GM12873 (cell line): ENCODE measurements around the gene CDX4.

Source experiments
- TF ChIP-seq, protein P1 (sequence below): IDR thresholded peaks from 2 replicates; pipeline ENCODE4 v1.5.1; 2012; ENCODE audit warnings: low read depth, mild to moderate bottlenecking, moderate library complexity, low read length, control low read depth; ENCODE audit not compliant: insufficient read depth; ENCODE audit errors: missing control alignments

The CDX4 gene, protein sequence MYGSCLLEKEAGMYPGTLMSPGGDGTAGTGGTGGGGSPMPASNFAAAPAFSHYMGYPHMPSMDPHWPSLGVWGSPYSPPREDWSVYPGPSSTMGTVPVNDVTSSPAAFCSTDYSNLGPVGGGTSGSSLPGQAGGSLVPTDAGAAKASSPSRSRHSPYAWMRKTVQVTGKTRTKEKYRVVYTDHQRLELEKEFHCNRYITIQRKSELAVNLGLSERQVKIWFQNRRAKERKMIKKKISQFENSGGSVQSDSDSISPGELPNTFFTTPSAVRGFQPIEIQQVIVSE

DNA sequence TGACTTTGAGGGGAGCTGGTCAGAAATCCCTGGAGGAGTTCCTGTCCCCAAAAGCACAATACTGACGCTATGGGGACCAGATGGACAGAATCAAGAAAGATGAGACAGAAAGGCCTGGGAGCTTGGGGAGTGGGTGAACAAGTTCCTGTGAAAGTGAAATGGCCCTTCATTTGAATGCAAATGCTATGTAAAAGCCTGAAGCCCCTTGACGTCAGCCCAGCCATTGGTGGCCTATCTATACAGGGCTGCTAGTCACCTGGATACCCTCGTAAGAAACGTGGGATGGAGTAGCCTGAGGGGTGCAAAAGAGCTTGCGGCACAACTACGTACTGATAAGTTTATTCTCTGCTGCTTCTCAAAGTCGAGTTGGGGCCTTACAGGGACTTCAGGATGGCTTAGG, at the start of gene CDX4:
Gene CDX4 (plus strand): TSS at position 223 of the 400 bp plus-strand sequence. CDS start 201 bp downstream, outside the sequence.
- TF ChIP-seq, protein P1, sequence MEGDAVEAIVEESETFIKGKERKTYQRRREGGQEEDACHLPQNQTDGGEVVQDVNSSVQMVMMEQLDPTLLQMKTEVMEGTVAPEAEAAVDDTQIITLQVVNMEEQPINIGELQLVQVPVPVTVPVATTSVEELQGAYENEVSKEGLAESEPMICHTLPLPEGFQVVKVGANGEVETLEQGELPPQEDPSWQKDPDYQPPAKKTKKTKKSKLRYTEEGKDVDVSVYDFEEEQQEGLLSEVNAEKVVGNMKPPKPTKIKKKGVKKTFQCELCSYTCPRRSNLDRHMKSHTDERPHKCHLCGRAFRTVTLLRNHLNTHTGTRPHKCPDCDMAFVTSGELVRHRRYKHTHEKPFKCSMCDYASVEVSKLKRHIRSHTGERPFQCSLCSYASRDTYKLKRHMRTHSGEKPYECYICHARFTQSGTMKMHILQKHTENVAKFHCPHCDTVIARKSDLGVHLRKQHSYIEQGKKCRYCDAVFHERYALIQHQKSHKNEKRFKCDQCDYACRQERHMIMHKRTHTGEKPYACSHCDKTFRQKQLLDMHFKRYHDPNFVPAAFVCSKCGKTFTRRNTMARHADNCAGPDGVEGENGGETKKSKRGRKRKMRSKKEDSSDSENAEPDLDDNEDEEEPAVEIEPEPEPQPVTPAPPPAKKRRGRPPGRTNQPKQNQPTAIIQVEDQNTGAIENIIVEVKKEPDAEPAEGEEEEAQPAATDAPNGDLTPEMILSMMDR: no peak

DNA sequence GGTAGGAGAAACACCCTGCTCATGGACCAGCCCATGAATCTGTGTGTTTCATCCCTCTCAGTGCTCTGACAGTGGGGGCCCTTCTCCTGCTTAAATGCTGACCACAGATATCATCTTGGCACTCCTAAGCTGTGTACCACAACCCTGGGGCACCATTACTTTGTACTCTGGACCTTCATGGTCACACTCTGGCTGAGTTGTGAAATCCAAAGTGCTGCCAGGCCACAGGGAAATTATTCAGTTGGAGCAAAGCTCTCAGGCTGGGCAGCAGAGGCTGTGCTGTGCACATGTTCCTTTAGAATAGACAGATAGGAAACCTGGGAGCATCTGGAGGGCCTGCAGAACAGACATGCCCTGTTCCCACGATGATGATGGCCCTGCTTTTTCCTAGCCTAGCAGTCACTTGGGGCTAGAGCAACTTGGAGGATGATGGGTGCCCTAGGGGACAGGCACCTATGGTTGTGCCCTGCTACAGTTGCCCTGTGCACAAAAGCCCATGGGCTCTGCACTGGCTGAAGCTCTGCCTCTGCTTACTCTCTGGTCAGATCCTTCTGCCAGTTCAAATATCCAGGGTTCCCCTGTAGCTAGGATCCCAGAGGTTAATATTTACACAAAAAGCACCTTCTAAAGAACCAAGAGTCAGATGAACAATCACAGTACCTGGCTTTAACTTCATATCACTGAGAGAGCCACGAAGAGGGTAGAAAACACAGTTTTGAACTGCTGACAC, 48.5 kb upstream of the CDX4 start:
- TF ChIP-seq, protein P1: no peak

DNA sequence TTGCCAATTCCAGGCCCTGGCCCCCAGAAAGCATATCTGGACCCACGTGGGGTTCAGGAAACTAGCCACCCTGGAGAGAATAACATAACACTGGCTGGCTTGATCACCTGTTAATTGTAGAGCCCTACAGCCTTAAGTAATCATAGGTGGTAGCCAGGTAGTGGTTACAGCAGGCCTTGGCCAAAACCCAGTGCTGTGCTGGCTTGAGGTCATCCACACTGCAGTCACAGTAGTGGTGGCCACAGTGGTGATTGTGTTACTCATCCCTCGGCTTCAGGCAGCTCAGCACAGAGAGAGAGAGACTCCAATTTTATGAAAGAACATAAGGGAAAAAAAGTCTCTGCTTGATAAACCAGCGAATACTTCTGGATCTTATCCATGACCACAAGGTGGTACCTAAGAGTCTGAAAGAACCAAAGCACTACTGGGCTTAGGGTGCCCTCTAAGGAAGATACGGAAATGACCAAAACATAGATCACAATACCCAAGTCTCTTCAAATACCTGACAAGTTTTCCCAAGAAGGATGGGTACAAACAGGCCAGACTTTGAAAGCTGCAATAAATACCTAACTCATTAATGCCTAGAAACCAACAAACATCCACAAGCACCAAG, 46.6 kb upstream of the CDX4 start:
- TF ChIP-seq, protein P1: no peak

DNA sequence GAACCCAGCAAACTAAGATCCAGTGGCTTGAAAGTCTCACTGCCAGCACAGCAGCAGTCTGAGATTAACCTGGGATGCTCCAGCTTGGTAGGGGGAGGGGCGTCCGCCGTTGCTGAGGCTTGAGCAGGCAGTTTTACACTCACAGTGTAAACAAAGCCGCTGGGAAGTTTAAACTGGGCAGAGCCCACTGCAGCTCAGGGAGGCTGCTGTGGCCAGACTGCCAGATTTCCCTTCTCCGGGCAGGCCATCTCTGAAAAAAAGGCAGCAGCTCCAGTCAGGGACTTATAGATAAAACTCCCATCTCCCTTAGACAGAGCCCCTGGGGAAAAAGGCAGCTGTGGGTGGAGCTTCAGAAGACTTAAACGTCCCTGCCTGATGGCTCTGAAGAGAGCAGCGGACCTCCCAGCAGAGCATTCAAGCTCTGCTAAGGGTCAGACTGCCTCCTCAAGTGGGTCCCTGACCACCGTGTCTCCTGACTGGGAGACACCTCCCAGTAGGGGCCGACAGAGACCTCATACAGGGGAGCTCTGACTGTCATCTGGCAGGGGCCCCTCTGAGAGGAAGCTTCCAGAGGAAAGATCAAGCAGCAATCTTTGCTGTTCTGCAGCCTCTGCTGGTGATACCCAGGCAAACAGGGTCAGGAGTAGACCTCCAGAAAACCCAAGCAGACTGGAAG, 45.1 kb upstream of the CDX4 start:
- TF ChIP-seq, protein P1: no peak

DNA sequence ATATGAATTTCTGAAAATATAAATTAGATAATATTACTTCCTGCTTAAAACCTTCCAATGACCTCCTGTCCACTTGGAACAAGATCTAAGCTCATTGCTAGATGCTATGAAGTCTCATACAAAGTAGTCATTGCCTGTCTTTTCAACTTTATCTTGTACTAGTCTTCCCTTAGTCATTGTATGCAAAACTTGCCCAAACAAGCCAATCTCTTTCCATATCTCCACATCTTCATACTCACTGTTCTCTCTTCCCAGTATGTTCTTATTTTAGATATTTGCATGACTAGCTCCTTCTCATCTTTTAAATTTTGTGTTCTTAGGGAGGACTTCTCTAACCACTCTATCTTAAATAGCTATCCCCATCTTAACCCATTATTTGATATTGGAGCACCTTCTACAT, 33.9 kb upstream of the CDX4 start:
- TF ChIP-seq, protein P1: no peak

DNA sequence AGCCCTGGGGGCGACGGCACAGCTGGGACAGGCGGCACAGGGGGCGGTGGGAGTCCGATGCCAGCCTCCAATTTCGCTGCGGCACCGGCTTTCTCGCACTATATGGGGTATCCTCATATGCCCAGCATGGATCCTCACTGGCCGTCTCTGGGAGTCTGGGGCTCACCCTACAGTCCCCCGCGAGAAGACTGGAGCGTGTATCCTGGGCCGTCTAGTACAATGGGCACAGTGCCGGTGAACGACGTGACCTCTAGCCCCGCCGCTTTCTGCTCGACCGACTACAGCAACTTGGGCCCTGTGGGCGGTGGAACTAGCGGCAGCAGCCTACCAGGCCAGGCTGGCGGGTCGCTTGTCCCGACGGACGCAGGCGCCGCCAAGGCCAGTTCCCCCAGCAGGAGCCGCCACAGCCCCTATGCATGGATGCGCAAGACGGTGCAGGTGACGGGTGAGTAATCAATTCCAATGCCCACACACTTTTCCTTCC, 500 bp downstream of the CDX4 start:
- TF ChIP-seq, protein P1: no peak

DNA sequence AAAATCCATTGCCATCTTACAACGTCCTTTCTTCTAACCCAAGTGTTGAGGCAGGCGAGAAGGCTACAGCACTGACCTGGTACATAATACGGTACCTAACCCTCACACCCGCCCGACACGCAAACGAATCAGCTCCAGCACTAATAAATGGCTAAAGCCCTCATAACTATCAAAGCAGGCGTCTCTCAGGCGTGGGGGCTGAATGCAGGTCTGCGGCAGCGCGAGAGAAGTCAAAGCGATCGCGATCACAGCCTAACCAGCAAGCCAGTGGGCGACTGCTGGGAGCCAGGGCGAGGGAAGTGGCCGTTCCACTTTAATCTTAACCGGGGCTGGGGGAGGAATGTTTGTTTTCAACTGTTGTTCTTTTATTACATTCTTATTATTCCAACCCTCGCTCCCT, 1.5 kb downstream of the CDX4 start:
- TF ChIP-seq, protein P1: no peak
